ENCODE data around the gene BTBD10. TPM values are rescaled to one million over a fixed set of nuclear protein-coding genes. Genes with fewer than 3 reads are reported as not detected.

Gene BTBD10
- total RNA-seq, 2 experiments from 2014 or later = 17.5 to 20.5 TPM

- intact Hi-C loops (cut with micrococcal nuclease) = no loop called here
- ATAC-seq (no peak), DNase-seq (no peak)
- H3K4me3 Mint-ChIP-seq = no peak overlapping the region
- CTCF ChIA-PET = interaction anchor here (0.7 to 1.2 kb wide), 4 partner anchors 14 to 502 kb away, joined by 3 to 5 read pairs (median 4); no protein-coding TSS in a partner anchor
- no peak overlapping the region for H3K27ac Mint-ChIP-seq
- POLR2A ChIA-PET = interaction anchor here (1.6 kb wide), 1 partner anchor 9 kb away, joined by 5 read pairs; the partner anchor contains the start of gene BTBD10
- peaks cover 10% of the 10 kb centered on the region for H3K27me3 Mint-ChIP-seq
- no peaks in the 10 kb centered on the region for H3K4me1 Mint-ChIP-seq (ENCODE audit: low read depth)
- no peak for TF ChIP-seq CTCF (IDR thresholded peaks at IDR 0.05)
- H3K36me3 Mint-ChIP-seq (ENCODE audit: low read depth) = no peaks in the 10 kb centered on the region
- no peaks in the 10 kb centered on the region for H3K9me3 Mint-ChIP-seq
Measured at GRCh38 chr11:13473013-13473722, 10.1 kb upstream of the BTBD10 start.

- ChIA-PET POLR2A (no interaction called here), CTCF (interaction anchor here (1.2 kb wide), 1 partner anchor 19 kb away, joined by 5 read pairs; no protein-coding TSS in a partner anchor)
- no peak for ATAC-seq
- no peaks in the 10 kb centered on the region for H3K36me3 Mint-ChIP-seq (ENCODE audit: low read depth)
- peaks cover 9% of the 10 kb centered on the region for H3K4me1 Mint-ChIP-seq (ENCODE audit: low read depth)
- no peak overlapping the region for H3K27ac Mint-ChIP-seq
- no peak for TF ChIP-seq CTCF (IDR thresholded peaks at IDR 0.05)
- H3K4me3 Mint-ChIP-seq = no peak overlapping the region
- H3K9me3 Mint-ChIP-seq = no peaks in the 10 kb centered on the region
- intact Hi-C loops (cut with micrococcal nuclease) = no loop called here
- DNase-seq = no peak
- peaks cover 7% of the 10 kb centered on the region for H3K27me3 Mint-ChIP-seq
Measured at GRCh38 chr11:13468750-13469149, 5.7 kb upstream of the BTBD10 start.

GRCh38 chr11:13465909-13466371 is 2.9 kb upstream of the BTBD10 start:
- Mint-ChIP-seq H3K9me3 (no peaks in the 10 kb centered on the region), H3K36me3 (ENCODE audit: low read depth) (no peaks in the 10 kb centered on the region), H3K4me1 (ENCODE audit: low read depth) (peaks cover 22% of the 10 kb centered on the region), H3K27me3 (peaks cover 7% of the 10 kb centered on the region), H3K4me3 (no peak overlapping the region), H3K27ac (no peak overlapping the region)
- no peak for ATAC-seq
- DNase-seq = no peak
- intact Hi-C loops (cut with micrococcal nuclease) = no loop called here
- ChIA-PET POLR2A (no interaction called here), CTCF (interaction anchor here (0.9 to 2.5 kb wide), 12 partner anchors 11 to 217 kb away, joined by 3 to 12 read pairs (median 3); no protein-coding TSS in a partner anchor)
- TF ChIP-seq CTCF (IDR thresholded peaks at IDR 0.05) = peak; percentile 58

GRCh38 chr11:13463779-13464290 is 813 bp upstream of the BTBD10 start:
- Mint-ChIP-seq H3K27me3 (no peaks in the 10 kb centered on the region), H3K9me3 (no peaks in the 10 kb centered on the region), H3K4me1 (ENCODE audit: low read depth) (peaks cover 35% of the 10 kb centered on the region), H3K36me3 (ENCODE audit: low read depth) (peaks cover 8% of the 10 kb centered on the region), H3K27ac (peak overlapping the region; percentile 98), H3K4me3 (peak overlapping the region; percentile 88)
- no peak for ATAC-seq
- POLR2A ChIA-PET = interaction anchor here (0.6 to 2.2 kb wide), 12 partner anchors 9 to 212 kb away, joined by 3 to 7 read pairs (median 4); no protein-coding TSS in a partner anchor
- CTCF ChIA-PET = interaction anchor here (0.7 to 2.0 kb wide), 3 partner anchors 9 to 24 kb away, joined by 3 to 8 read pairs (median 4); no protein-coding TSS in a partner anchor
- no peak for TF ChIP-seq CTCF (IDR thresholded peaks at IDR 0.05)
- intact Hi-C loops (cut with micrococcal nuclease) = no loop called here
- DNase-seq = no peak

Data from activated CD8-positive, alpha-beta T cell treated with anti-CD3 and anti-CD28 coated beads for 36 hours (primary cell).